CD4-positive, alpha-beta T cell treated with Interferon alpha-2 for 1 hour (primary cell): ENCODE measurements around the gene OR5AK2.
"Not testable (repeated sequence)": the region's sequence is repeated elsewhere in the genome, so short reads cannot be mapped to it uniquely, and the experiment has no call there.

Experiments used
- DNase-seq, 2 donors: peaks; one replicate each; pipeline ENCODE4 v3.0.0-alpha.2; 2020 to 2022

Gene OR5AK2

GRCh38 chr11:56988614-56989013 is at the start of gene OR5AK2:
OR5AK2 (plus strand) TSS chr11:56988914; CDS start chr11:56988914, 0 bp downstream.
- DNase-seq = no peak

DNA sequence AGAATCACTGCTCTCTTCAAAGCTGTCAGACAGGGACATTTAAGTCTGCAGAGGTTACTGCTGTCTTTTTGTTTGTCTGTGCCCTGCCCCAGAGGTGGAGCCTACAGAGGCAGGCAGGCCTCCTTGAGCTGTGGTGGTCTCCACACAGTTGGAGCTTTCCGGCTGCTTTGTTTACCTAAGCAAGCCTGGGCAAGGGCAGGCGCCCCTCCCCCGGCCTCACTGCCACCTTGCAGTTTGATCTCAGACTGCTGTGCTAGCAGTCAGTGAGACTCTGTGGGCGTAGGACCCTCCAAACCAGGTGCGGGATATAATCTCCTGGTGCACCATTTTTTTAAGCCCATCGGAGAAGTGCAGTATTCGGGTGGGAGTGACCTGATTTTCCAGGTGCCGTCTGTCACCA is 43.2 kb upstream of the OR5AK2 start:
- not testable (repeated sequence) for DNase-seq

DNA sequence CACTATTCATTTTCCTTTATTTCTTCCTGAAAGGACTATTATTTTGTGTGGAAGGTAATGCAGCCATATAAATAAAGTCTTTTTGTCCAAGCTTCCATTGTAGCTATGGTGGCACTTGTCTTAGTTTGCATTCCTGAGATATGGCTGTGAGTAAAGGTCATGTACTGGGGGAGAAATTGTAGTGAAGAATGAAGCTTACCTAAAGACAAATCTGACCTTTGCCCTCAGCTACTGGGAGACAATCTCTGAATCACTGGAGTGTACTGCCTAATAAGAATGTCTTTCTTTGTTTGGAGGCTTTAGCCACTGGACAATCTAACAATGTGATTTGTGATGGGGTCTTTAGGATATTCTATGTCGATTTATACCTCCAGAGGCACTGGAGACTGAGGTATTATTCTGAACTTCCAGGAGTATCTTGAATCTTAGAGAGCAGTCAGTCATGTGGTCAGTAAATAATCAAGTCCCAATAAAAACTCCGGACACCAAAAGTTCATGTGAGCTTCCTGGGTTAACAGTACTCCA is 39.7 kb upstream of the OR5AK2 start:
- no peak for DNase-seq

- DNase-seq = no peak
These were observed 38.2 kb upstream of the OR5AK2 start for GRCh38 chr11:56950510-56950909.

GRCh38 chr11:56953907-56954306 is 34.8 kb upstream of the OR5AK2 start:
- not testable (repeated sequence) for DNase-seq

GRCh38 chr11:56961609-56962008 is 27.1 kb upstream of the OR5AK2 start:
- no peak for DNase-seq

- DNase-seq = no peak
These were observed 21.0 kb upstream of the OR5AK2 start for GRCh38 chr11:56967726-56968125.

GRCh38 chr11:56968524-56968923 is 20.2 kb upstream of the OR5AK2 start:
- DNase-seq = no peak

DNA sequence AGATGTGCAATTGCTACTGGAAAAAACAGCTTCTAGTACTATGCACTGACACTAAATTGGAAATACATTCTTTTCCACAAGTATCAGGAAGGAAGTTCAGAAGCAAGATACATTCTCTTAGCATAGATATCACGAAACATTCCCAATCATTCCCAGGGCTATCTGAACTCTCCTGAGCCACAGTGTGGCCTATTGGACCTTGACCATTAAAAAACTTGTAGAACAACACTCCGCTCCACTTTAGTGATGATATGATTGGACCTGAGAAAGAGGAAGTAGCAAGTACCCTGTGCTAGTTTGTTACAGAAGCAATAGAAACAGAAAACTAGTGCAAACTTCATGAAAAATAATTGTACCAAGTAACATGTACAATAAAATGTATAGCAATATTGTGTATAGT is 11.4 kb upstream of the OR5AK2 start:
- DNase-seq = no peak

- DNase-seq = no peak
These were observed 2.0 kb downstream of the OR5AK2 start for GRCh38 chr11:56990702-56991101.

- DNase-seq = no peak
These were observed 5.8 kb downstream of the OR5AK2 start for GRCh38 chr11:56994532-56994931.

DNA sequence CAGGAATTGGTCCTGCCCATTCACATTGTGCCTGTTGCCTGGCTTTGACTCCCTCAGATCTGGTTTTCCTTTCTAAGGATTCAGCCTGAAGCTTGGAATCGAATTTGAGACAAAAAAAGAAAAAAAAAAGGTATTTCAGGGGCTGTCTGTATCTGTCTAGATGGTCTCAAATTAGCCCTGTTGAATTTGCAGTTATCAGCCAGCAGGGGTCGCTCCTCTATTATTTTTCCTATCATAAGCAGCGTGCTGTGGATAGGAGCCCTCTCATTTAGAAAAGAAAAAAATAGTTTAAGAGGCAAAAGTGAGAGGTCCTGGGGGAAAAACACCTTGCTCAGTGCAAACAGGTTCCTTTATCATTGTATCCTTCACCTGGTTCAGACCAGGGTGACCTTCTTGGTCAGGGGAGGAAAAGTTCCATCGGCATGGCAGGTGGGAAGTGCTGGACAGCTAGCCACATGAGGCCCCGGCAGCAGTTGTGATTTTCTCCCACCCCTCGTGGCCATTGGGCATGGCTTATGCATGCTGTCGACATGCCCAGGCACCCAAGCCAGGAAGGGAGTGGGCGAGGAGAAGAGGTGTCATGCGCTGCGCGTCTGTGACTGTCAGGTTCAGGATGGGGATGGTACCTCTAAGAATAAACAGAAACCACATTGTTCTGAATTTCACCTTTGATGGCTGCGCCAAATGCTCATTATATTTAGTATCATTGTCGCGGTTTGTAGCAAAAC is 13.1 kb downstream of the OR5AK2 start:
- no peak for DNase-seq

- DNase-seq = no peak
These were observed 19.7 kb downstream of the OR5AK2 start for GRCh38 chr11:57008373-57008772.

DNA sequence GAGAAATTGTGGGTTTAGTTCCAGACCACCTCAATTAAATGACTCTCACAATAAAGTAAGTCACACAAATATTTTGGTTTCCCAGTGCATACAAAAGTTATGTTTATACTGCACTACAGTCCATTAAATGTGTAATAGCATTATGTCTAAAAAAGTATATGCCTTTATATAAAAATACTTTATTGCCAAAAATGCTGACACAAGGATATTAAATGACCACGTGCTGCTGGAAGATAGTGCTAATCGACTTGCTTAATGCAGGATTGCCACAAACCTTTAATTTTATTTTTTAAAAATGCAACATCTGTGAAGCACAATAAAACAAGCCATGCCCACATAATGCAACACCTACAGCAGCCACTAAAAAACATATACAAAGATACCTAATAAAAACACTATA is 27.0 kb downstream of the OR5AK2 start:
- DNase-seq = no peak

- DNase-seq = no peak
These were observed 42.8 kb downstream of the OR5AK2 start for GRCh38 chr11:57031556-57031955.
